ENCODE data around the gene INPP5A.

DNA sequence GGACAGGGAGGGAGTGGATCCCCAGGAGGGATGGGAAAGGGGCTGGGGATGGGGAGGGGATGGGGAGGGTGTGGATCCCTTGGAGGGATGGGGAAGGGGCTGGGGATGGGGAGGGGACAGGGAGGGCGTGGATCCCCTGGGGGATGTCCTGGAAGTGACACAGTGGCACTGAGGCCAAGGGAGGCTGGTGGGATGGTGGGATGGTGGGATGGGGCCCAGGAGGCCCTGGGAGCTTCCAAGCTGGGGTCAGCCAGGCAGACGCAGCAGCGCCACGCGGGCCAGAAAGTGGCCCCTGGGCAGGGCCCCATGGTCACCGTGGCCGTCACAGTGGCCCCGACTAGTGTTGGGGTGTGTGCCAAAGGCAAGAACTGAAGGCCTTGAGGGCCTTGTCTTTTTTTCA, 67.8 kb downstream of the INPP5A start:
- TF ChIP-seq, protein P1, sequence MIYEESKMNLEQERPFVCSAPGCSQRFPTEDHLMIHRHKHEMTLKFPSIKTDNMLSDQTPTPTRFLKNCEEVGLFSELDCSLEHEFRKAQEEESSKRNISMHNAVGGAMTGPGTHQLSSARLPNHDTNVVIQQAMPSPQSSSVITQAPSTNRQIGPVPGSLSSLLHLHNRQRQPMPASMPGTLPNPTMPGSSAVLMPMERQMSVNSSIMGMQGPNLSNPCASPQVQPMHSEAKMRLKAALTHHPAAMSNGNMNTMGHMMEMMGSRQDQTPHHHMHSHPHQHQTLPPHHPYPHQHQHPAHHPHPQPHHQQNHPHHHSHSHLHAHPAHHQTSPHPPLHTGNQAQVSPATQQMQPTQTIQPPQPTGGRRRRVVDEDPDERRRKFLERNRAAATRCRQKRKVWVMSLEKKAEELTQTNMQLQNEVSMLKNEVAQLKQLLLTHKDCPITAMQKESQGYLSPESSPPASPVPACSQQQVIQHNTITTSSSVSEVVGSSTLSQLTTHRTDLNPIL (CRISPR knock-in tag; IDR thresholded peaks at IDR 0.05) = no peak
- TF ChIP-seq, protein P2, sequence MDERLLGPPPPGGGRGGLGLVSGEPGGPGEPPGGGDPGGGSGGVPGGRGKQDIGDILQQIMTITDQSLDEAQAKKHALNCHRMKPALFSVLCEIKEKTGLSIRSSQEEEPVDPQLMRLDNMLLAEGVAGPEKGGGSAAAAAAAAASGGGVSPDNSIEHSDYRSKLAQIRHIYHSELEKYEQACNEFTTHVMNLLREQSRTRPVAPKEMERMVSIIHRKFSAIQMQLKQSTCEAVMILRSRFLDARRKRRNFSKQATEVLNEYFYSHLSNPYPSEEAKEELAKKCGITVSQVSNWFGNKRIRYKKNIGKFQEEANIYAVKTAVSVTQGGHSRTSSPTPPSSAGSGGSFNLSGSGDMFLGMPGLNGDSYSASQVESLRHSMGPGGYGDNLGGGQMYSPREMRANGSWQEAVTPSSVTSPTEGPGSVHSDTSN (CRISPR knock-in tag; IDR thresholded peaks at IDR 0.05; ENCODE audit: low read depth) = no peak
- TF ChIP-seq, protein P2 (tag; conservative IDR thresholded peaks at IDR 0.05; ENCODE audit: low read depth) = no peak
- TF ChIP-seq, protein P3, sequence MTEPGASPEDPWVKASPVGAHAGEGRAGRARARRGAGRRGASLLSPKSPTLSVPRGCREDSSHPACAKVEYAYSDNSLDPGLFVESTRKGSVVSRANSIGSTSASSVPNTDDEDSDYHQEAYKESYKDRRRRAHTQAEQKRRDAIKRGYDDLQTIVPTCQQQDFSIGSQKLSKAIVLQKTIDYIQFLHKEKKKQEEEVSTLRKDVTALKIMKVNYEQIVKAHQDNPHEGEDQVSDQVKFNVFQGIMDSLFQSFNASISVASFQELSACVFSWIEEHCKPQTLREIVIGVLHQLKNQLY (CRISPR knock-in tag; conservative IDR thresholded peaks at IDR 0.05) = no peak

All from K562 (cell line).